VCaP (cell line): ENCODE measurements around the gene PHF3.

Experiments
- H3K27ac ChIP-seq: fragments of 450-650 bp; 2 replicates; pipeline ENCODE4 v1.5.1; 2017
- CTCF ChIP-seq: fragments of 450-650 bp; conservative IDR thresholded peaks from 2 replicates; pipeline ENCODE4 v1.5.1; 2017; ENCODE audit warnings: mild to moderate bottlenecking, moderate library complexity

The PHF3 gene

GRCh38 chr6:63649847-63650265 is 14.3 kb downstream of the PHF3 start:
- no peak overlapping the region for H3K27ac ChIP-seq
- no peak for TF ChIP-seq CTCF

- no peak for TF ChIP-seq CTCF
- no peak overlapping the region for H3K27ac ChIP-seq
Measured at GRCh38 chr6:63652980-63653379, 17.4 kb downstream of the PHF3 start.

GRCh38 chr6:63660757-63661156 is 25.2 kb downstream of the PHF3 start:
- no peak for TF ChIP-seq CTCF

DNA sequence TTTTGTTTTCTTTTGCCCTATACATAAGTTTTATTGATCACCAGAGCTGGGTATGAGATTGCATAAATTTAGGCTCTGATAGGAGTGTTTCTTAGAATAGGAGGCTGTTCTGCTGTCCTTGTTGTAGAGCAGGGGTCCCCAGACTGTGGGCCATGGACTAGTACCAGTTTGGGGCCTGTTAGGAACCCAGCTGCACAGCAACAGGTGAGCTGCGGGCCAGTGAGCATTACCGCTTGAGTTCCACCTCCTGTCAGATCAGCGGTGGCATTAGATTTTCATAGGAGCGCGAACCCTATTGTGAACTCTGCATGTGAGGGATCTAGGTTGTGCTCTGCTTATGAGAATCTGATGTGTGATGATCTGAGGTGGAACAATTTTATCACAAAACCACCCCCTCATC is 26.2 kb downstream of the PHF3 start:
- TF ChIP-seq CTCF, result no peak
- H3K27ac ChIP-seq, result no peak overlapping the region

More at GRCh38 chr6:63660757-63661156, 25.2 kb downstream of the PHF3 start:
- no peak overlapping the region for H3K27ac ChIP-seq

GRCh38 chr6:63663147-63663955 is 27.7 kb downstream of the PHF3 start:
- TF ChIP-seq CTCF, result no peak
- no peak overlapping the region for H3K27ac ChIP-seq

DNA sequence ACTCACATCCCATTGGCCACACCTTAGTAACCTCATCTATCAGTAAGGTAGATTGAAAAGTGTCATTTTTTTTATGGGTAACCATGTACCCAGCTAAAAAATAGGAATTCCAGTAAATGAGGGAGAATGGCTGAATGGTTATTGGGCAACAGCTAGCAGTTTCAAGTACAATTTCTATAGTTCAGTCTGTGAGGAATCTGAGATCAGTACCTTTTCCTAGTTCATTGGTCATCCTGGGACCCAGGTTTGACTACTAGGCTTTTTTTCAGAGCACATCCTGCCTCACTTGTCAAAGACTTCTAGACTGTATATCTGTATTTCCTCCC is 28.3 kb downstream of the PHF3 start:
- no peak for TF ChIP-seq CTCF
- H3K27ac ChIP-seq, result no peak overlapping the region

GRCh38 chr6:63671098-63671754 is 35.6 kb downstream of the PHF3 start:
- peak overlapping the region; percentile 48 for H3K27ac ChIP-seq
- no peak for TF ChIP-seq CTCF
